GM19193 (cell line): Measurements from ENCODE around the gene GGTLC2.

Source experiments
- POLR2A ChIP-seq: IDR thresholded peaks from 4 replicates; pipeline ENCODE4 v1.6.1; 2011; ENCODE audit not compliant: insufficient read depth, insufficient read length; ENCODE audit errors: extremely low read depth

The GGTLC2 gene

DNA sequence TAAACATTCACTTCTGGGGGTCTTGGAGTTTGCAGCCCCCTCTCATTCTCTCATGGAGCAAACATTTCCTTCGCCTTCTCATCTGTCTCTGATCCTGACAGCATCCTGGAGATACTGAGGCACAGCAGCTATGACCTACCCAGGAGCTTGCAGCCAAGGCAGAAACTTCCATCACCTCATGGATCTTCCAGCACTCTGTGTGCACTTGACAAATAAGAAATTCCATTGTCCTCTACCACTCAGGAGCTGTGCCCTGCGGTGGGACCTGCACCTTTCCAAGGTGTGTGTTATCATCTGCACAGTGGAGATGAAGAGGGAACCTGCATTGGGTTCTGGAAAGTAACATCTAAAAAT lies 49.1 kb downstream of the GGTLC2 start:
- TF ChIP-seq POLR2A: no peak

DNA sequence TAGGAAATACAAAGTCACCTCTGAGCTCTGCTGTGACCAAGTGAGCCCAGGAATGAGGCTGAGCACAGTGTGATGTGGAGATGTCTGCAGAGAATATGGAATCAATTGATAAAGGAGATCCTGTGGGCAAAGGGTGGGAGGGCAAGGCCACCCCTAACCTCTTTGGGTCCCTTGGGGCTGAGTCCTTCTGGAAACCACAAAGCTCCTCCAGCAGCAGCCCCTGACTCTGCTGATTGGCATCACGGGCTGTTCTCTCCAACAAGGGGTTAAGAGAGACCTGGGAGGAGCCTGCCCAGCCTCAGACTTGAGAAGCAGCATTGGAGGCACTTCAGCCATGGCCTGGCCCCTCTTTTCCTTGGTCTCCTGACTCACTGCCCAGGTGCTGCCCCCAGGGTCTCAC lies 49.7 kb downstream of the GGTLC2 start:
- TF ChIP-seq POLR2A: no peak

DNA sequence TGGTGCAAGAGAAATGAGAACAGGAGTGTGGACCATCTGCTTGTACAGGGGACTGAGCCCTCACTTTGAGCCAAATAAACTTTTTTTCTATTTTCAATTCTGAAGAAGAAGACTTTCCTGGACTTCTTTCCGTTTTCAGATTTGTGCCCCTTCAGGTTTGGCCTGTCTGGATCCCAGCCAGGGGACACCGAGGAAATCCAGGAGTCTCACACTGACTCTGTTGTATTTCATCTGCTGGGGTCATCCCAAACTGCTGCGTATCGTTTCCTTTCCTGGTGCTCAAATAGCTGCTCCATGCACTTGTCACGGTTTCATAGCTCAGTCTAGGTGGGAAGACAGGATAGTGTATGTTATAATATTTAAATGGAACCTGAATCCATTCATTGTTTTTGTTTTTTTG lies 51.7 kb downstream of the GGTLC2 start:
- TF ChIP-seq POLR2A: no peak
